ENCODE results near the gene CAPN8.

CAPN8 gene

DNA sequence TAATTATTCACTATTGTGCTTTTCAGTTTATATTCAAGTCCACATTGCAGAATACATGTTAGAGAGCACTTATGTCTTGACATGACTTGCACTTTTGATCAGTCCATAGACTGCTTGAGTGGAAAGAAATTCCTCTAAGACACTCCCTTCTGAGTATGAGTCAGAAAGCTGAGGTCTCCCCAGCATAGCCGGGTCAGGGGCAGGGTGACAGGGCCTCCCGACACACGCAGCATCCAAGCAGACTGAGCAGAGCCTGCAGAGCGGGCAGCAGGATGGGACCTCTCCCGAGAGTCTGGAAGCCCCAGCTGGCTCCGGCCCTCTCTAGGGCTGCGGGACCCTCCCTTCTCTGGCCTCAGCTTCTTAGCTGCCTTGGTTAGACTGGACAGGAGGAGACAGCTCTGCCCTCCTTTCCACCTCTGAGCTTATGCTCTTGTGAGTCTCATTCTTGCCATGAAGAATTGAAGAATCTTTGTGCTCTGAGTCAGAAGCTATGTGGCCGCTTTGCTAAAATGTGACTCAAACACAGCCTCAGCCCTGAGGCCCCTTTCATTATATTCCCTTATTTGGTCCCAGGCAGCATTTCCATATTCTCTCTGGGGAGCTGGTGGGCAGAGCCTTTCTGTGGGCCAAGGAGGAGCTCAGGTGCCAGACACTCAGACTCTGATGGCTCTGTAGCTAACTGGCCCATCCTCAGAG lies 35.6 kb upstream of the CAPN8 start:
- DNase-seq (ENCODE audit: extremely low read depth, low read depth), result peak; percentile 86
- H3K4me3 ChIP-seq (replicated peaks; ENCODE audit: low read depth, low read length), result peak overlapping the region; percentile 16
- TF ChIP-seq, protein P1, sequence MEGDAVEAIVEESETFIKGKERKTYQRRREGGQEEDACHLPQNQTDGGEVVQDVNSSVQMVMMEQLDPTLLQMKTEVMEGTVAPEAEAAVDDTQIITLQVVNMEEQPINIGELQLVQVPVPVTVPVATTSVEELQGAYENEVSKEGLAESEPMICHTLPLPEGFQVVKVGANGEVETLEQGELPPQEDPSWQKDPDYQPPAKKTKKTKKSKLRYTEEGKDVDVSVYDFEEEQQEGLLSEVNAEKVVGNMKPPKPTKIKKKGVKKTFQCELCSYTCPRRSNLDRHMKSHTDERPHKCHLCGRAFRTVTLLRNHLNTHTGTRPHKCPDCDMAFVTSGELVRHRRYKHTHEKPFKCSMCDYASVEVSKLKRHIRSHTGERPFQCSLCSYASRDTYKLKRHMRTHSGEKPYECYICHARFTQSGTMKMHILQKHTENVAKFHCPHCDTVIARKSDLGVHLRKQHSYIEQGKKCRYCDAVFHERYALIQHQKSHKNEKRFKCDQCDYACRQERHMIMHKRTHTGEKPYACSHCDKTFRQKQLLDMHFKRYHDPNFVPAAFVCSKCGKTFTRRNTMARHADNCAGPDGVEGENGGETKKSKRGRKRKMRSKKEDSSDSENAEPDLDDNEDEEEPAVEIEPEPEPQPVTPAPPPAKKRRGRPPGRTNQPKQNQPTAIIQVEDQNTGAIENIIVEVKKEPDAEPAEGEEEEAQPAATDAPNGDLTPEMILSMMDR (IDR thresholded peaks at IDR 0.05; ENCODE audit: low read depth, low read length, missing control alignments), result no peak

- TF ChIP-seq, protein P1 (IDR thresholded peaks at IDR 0.05; ENCODE audit: low read depth, low read length, missing control alignments), result no peak
- peak overlapping the region; percentile 16; the same call in 1 of the 2 replicates for H3K4me3 ChIP-seq (replicated peaks; ENCODE audit: low read depth, low read length)
- no peak for DNase-seq (ENCODE audit: extremely low read depth, low read depth)
Observed at GRCh38 chr1:223700388-223700918, 35.0 kb upstream of the CAPN8 start.

DNA sequence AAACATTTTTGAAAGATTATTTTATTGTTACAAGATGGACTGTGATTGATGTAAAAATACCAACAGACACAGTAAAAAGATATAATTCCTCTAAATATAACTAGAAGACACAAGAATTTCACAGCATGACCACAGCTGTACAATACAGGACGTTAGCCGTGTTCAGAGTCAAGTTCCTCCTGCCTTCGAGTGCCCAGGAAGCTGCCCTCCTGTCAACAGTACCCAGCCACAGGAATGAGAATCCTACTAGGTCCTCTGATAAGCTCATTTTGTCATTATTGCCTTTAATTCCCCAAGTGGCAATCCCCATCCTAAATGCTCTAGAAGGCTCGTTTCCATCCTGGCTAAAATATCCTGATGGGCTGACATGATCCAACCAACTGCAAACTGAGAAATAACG lies 30.4 kb upstream of the CAPN8 start:
- no peak for DNase-seq (ENCODE audit: extremely low read depth, low read depth)
- TF ChIP-seq, protein P1 (IDR thresholded peaks at IDR 0.05; ENCODE audit: low read depth, low read length, missing control alignments), result no peak
- H3K4me3 ChIP-seq (replicated peaks; ENCODE audit: low read depth, low read length), result no peak overlapping the region

DNA sequence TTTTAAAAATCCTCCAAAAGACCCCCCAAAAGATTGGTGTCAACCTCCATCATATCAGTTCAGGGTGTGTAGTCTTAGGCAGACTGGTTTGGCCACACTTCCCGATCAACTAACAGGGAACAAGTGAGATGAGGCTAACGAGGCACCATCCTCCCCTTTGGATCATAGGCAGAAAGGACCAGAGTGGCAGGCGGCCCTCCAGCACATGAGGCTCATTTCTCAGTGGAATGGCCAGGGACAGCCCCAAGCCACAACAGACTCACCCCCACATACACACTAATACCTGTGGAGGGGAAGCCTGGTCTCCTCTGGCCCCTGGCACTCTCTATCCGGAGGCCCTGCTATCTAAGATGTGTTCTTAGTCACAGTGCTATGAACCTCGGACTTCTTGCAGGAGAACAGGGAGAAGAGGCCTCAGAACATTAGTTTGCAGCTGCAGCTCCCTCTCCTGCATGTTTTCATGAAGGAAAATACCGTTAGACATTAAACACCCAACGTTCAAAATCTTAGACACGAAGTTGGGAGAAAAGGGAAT lies 29.6 kb upstream of the CAPN8 start:
- TF ChIP-seq, protein P1 (IDR thresholded peaks at IDR 0.05; ENCODE audit: low read depth, low read length, missing control alignments), result no peak
- no peak for DNase-seq (ENCODE audit: extremely low read depth, low read depth)
- no peak overlapping the region for H3K4me3 ChIP-seq (replicated peaks; ENCODE audit: low read depth, low read length)

DNA sequence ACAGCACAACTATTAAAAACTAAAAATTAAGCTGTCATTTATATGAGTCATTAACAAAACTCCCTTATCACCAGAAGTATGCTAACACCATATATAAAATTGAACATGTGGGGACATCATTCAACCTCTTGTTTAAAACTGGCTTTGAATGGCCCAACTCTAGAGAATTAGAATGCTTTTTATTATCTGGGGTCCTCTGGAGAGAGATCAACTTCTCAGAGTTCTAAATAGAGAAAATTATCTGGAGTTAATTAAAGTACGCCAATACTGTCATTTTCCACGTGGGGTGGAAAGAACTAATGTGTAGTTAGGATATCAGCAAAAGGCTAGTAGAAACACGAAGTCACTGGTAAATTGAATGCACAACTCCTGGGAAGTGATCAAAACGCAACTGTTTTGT lies 25.6 kb upstream of the CAPN8 start:
- DNase-seq (ENCODE audit: extremely low read depth, low read depth), result no peak
- H3K4me3 ChIP-seq (replicated peaks; ENCODE audit: low read depth, low read length), result no peak overlapping the region
- TF ChIP-seq, protein P1 (IDR thresholded peaks at IDR 0.05; ENCODE audit: low read depth, low read length, missing control alignments), result no peak

DNA sequence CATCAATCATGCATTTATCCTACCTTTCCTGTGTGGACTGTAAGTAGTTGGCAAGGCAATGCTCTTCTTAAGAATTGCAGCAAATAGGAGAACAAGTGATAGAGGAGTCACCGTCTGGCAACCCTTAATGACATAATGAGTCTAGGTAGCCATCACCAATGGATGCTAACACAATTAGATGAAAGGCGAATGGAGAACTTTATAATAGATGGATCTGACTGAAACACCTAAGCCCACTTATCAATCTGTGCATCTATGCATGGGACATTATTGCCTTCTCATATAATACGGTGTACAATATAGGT lies 18.9 kb upstream of the CAPN8 start:
- TF ChIP-seq, protein P1 (IDR thresholded peaks at IDR 0.05; ENCODE audit: low read depth, low read length, missing control alignments), result no peak
- H3K4me3 ChIP-seq (replicated peaks; ENCODE audit: low read depth, low read length), result no peak overlapping the region
- no peak for DNase-seq (ENCODE audit: extremely low read depth, low read depth)
